Fibroblast of peridontal ligament (primary cell): ENCODE results near the gene PATJ.

Experiments used
- DNase-seq: peaks from one replicate; pipeline ENCODE4 v3.0.0-alpha.2; 2010; ENCODE audit errors: extremely low read depth

The PATJ gene

GRCh38 chr1:61992257-61992656 lies 250.0 kb downstream of the PATJ start:
- peak; percentile 2 for DNase-seq

GRCh38 chr1:61993331-61993961 lies 251.2 kb downstream of the PATJ start:
- no peak for DNase-seq

GRCh38 chr1:61995641-61996040 lies 253.4 kb downstream of the PATJ start:
- DNase-seq, result no peak

- no peak for DNase-seq
Measured at GRCh38 chr1:61997123-61997522, 254.8 kb downstream of the PATJ start.

GRCh38 chr1:62003777-62004176 lies 261.5 kb downstream of the PATJ start:
- DNase-seq, result no peak

GRCh38 chr1:62006690-62007089 lies 264.4 kb downstream of the PATJ start:
- DNase-seq, result no peak

GRCh38 chr1:62011006-62011405 lies 268.7 kb downstream of the PATJ start:
- DNase-seq, result no peak

- no peak for DNase-seq
Measured at GRCh38 chr1:62012095-62012494, 269.8 kb downstream of the PATJ start.

- no peak for DNase-seq
Measured at GRCh38 chr1:62012836-62013235, 270.6 kb downstream of the PATJ start.

- no peak for DNase-seq
Measured at GRCh38 chr1:62013264-62013663, 271.0 kb downstream of the PATJ start.

- no peak for DNase-seq
Measured at GRCh38 chr1:62022382-62022983, 280.2 kb downstream of the PATJ start.

- DNase-seq, result no peak
Measured at GRCh38 chr1:62024690-62025089, 282.4 kb downstream of the PATJ start.

- no peak for DNase-seq
Measured at GRCh38 chr1:62025154-62025553, 282.9 kb downstream of the PATJ start.

- DNase-seq, result no peak
Measured at GRCh38 chr1:62025892-62026291, 283.6 kb downstream of the PATJ start.

GRCh38 chr1:62029704-62030103 lies 287.4 kb downstream of the PATJ start:
- DNase-seq, result no peak

GRCh38 chr1:62034790-62035189 lies 292.5 kb downstream of the PATJ start:
- DNase-seq, result no peak

GRCh38 chr1:62037274-62037673 lies 295.0 kb downstream of the PATJ start:
- no peak for DNase-seq

GRCh38 chr1:62038594-62039284 lies 296.5 kb downstream of the PATJ start:
- DNase-seq, result no peak

GRCh38 chr1:62040450-62040849 lies 298.2 kb downstream of the PATJ start:
- no peak for DNase-seq

- no peak for DNase-seq
Measured at GRCh38 chr1:62040973-62041372, 298.7 kb downstream of the PATJ start.

GRCh38 chr1:62043154-62043553 lies 300.9 kb downstream of the PATJ start:
- no peak for DNase-seq

GRCh38 chr1:62045574-62045973 lies 303.3 kb downstream of the PATJ start:
- no peak for DNase-seq

GRCh38 chr1:62046927-62047326 lies 304.6 kb downstream of the PATJ start:
- no peak for DNase-seq
